ENCODE data around the gene CDH22.

The CDH22 gene

GRCh38 chr20:46342451-46343347 lies 34.4 kb upstream of the CDH22 start:
- no peak for DNase-seq

GRCh38 chr20:46342010-46342378 lies 33.7 kb upstream of the CDH22 start:
- DNase-seq, result no peak

GRCh38 chr20:46341074-46342009 lies 33.0 kb upstream of the CDH22 start:
- no peak for DNase-seq

- no peak for DNase-seq
Measured at GRCh38 chr20:46339037-46339436, 30.7 kb upstream of the CDH22 start.

GRCh38 chr20:46336735-46337134 lies 28.4 kb upstream of the CDH22 start:
- DNase-seq, result no peak

GRCh38 chr20:46334303-46334904 lies 26.1 kb upstream of the CDH22 start:
- no peak for DNase-seq

GRCh38 chr20:46333161-46333991 lies 25.1 kb upstream of the CDH22 start:
- no peak for DNase-seq

GRCh38 chr20:46332373-46333160 lies 24.3 kb upstream of the CDH22 start:
- no peak for DNase-seq

GRCh38 chr20:46331611-46332361 lies 23.5 kb upstream of the CDH22 start:
- DNase-seq, result no peak

GRCh38 chr20:46330831-46331371 lies 22.6 kb upstream of the CDH22 start:
- DNase-seq, result no peak

- DNase-seq, result peak; percentile 84
Measured at GRCh38 chr20:46330072-46330763, 21.9 kb upstream of the CDH22 start.

GRCh38 chr20:46328200-46328882 lies 20.0 kb upstream of the CDH22 start:
- no peak for DNase-seq

- no peak for DNase-seq
Measured at GRCh38 chr20:46327557-46327956, 19.3 kb upstream of the CDH22 start.

- no peak for DNase-seq
Measured at GRCh38 chr20:46325789-46326188, 17.5 kb upstream of the CDH22 start.

GRCh38 chr20:46324960-46325703 lies 16.8 kb upstream of the CDH22 start:
- peak; percentile 36 for DNase-seq

- no peak for DNase-seq
Measured at GRCh38 chr20:46324379-46324778, 16.1 kb upstream of the CDH22 start.

GRCh38 chr20:46323557-46323956 lies 15.3 kb upstream of the CDH22 start:
- no peak for DNase-seq

GRCh38 chr20:46322641-46323040 lies 14.3 kb upstream of the CDH22 start:
- no peak for DNase-seq

Data from COR-L47 (cell line).